GM12873 (cell line): ENCODE results near the gene CNTNAP2.

Experiments
- TF ChIP-seq, protein P1 (sequence below): IDR thresholded peaks from 2 replicates; pipeline ENCODE4 v1.5.1; 2012; ENCODE audit warnings: low read depth, mild to moderate bottlenecking, moderate library complexity, low read length, control low read depth; ENCODE audit not compliant: insufficient read depth; ENCODE audit errors: missing control alignments

Gene CNTNAP2

GRCh38 chr7:146249272-146249671 lies 132.7 kb downstream of the CNTNAP2 start:
- TF ChIP-seq, protein P1, sequence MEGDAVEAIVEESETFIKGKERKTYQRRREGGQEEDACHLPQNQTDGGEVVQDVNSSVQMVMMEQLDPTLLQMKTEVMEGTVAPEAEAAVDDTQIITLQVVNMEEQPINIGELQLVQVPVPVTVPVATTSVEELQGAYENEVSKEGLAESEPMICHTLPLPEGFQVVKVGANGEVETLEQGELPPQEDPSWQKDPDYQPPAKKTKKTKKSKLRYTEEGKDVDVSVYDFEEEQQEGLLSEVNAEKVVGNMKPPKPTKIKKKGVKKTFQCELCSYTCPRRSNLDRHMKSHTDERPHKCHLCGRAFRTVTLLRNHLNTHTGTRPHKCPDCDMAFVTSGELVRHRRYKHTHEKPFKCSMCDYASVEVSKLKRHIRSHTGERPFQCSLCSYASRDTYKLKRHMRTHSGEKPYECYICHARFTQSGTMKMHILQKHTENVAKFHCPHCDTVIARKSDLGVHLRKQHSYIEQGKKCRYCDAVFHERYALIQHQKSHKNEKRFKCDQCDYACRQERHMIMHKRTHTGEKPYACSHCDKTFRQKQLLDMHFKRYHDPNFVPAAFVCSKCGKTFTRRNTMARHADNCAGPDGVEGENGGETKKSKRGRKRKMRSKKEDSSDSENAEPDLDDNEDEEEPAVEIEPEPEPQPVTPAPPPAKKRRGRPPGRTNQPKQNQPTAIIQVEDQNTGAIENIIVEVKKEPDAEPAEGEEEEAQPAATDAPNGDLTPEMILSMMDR: no peak

DNA sequence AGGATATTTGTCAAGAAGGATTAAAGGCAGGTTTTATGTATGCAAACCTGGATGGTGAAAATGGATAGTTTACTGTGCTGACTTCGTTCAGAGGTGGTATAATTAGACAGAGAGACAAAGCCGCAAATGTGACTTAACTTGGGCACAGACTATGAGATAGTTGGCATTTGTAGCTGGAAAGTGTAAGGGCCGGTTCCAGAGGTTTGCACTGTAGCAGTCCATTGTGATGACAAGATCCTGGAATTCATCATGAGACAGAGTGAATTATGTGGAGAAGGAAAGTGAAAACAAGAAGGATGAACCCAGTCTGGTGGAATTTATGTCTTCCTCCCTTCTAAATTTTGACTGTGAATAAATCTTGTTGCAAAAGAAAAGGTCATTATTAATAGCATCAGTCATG lies 139.0 kb downstream of the CNTNAP2 start:
- TF ChIP-seq, protein P1: no peak

GRCh38 chr7:146262527-146262926 lies 145.9 kb downstream of the CNTNAP2 start:
- TF ChIP-seq, protein P1: no peak

DNA sequence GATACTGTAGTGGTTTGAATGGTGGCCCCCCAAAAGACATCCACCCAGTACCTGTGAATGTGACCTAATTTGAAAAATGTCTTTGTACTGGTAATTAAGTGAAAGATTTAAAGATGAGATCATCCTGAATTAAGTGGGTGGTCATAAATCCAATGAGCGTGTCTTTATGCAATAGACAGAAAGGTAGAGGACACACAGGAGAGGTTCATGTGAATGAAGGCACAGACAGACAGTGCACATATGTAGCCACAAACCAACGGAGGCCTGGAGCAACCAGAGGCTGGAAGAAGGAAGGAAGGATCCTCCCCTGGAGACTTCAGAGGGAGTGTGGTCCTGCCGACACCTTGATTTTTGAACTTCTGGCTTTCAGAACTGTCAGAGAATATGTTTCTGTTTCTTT lies 160.3 kb downstream of the CNTNAP2 start:
- TF ChIP-seq, protein P1: no peak

GRCh38 chr7:146285418-146285817 lies 168.8 kb downstream of the CNTNAP2 start:
- TF ChIP-seq, protein P1: no peak

DNA sequence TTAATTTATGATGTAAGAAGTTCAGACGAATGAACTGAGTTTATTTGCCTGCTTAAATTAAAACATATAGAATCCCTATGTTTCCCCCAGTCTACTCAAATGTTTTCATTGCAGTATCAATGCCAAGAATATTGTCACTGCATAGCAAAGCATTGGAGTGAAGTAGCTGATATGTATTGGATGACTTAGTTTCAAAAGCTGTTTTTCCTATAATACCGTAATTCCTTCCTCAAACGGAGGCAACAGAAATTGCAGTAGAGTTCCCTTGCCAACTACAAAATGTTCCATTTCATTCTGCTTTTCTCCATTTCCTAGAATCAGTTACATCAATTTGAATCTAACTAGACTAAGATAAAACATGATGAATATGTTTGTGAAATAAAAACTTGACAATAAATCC lies 174.1 kb downstream of the CNTNAP2 start:
- TF ChIP-seq, protein P1: no peak

DNA sequence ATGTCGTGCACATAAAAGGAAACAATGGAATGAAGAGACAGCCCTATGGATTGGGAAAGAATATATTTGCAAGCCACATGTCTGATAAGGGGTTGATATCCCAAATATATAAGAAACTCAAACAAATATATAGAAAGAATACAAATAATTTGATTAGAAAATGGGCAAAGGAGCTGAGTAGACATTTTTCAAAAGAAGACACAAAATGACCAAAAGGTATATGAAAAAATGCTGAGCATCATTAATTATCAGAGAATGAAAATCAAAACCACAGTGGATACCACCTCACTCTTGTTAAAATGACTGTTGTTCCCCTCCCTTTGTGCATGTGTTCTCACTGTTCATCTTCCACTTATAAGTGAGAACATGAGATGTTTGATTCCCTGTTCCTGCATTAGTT lies 175.3 kb downstream of the CNTNAP2 start:
- TF ChIP-seq, protein P1: no peak
